HG02678 (cell line): Measurements from ENCODE around the gene SLC7A7.
"Not testable (repeated sequence)": the region's sequence is repeated elsewhere in the genome, so short reads cannot be mapped to it uniquely, and the experiment has no call there.

Experiments
- ATAC-seq: cut with Tn5 transposase; IDR thresholded peaks from one replicate; pipeline ENCODE4 v1.9.1; 2021; ENCODE audit warnings: mild to moderate bottlenecking, moderate library complexity; ENCODE audit not compliant: unreplicated experiment

SLC7A7 gene

GRCh38 chr14:22822016-22822570, 6.9 kb upstream of the SLC7A7 start:
- no peak for ATAC-seq

DNA sequence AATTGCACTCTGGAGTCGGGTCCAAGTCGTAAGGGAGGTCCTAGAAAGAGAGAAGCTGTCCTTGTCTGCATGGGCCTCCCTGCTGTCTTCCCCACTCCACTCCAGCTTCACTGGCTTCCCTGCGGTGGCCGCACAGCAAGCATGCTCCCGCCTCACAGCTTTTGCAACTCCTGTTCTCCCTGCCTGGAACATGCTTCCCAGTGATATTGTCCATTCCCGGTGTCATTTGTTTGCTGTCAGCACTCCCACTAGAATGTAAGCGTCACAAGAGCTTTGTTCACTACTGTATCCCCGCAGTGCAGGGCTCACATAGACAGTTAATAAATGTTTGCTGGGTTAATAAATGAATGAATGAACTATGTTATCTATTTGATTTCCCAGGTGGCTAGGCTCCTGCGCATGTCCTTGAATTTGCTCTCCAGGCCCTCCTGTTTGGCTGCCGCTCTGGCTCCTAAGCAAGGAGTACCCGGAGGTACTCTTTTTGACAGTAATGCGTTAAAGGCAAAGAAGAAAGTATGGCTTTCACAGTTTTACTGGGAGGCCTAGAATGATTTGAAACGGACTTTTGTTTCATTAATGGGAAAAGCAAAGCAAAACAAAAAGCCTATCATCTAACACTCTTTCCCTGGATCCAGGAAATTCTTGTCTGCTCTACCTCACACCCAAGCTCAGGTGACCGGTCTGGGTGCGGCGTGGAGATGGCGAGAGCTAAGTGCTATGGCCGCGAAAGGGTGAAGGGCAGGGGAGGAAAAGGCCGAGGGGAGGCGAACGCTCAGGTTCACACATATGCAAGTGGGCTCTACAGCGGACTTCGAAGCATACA, 6.2 kb upstream of the SLC7A7 start:
- ATAC-seq = no peak

- no peak for ATAC-seq
These were observed 5.5 kb upstream of the SLC7A7 start for GRCh38 chr14:22820731-22821130.

DNA sequence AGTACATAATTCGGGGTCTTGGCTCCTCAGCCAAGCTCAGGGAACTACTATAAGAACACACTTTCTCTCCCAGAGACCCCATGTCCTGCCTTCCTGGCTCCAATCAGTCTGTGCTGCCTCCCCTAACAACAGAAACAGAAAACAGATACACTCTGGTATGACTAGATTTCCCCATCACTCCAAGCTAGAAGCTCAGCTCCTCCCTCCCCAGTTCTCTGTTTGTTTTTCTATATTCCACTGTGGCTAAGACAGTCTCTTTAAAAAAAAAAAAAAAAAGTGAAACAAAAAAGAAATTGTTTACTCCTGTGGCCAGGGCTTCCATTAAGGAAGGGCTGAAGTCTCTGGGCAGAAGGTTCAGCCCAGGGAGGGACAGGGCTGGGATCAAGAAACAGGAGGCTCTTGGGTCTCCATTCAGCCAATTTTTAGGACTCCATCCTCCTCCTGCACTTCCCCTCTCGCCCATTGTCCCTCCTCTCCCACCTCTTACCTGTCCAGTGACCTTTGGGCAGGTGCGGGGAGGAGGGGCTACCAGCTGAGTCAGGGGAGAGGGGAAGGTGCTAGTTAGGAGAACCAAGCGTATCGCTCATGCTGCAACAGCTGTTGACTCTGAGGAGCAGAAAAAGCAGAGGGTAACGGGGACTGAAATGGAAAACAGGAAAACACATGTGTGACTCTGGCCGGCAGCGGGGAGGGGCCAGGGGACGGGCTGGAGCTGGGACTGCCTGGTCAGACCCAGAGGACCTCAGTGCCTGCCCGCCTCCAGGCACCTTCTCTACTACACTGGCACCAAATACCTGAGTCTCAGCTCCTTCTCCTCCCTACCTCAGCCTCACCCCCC, 4.1 kb upstream of the SLC7A7 start:
- ATAC-seq = no peak

- ATAC-seq = no peak
These were observed 862 bp downstream of the SLC7A7 start for GRCh38 chr14:22814373-22814772.

GRCh38 chr14:22813145-22813544, 2.1 kb downstream of the SLC7A7 start:
- ATAC-seq = no peak

GRCh38 chr14:22812744-22813143, 2.5 kb downstream of the SLC7A7 start:
- ATAC-seq = no peak

DNA sequence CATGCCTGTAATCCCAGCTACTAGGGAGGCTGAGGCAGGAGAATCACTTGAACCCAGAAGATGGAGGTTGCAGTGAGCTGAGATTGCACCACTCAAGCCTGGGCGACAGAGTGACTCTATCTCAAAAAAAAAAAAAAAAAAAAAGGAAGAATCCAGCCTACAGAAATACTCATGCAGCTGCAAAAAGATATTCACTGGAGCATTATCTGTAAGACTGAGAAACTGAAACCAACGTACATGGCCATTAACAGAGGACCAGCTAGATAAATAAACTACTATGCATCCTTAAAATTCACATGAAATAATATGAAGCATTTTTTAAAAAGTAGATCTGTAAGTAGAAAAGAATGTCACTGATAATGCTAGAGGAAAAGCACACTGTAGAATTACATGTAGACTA, 3.5 kb downstream of the SLC7A7 start:
- ATAC-seq = no peak

GRCh38 chr14:22808388-22809209, 6.6 kb downstream of the SLC7A7 start:
- no peak for ATAC-seq

GRCh38 chr14:22807432-22808087, 7.7 kb downstream of the SLC7A7 start:
- no peak for ATAC-seq

DNA sequence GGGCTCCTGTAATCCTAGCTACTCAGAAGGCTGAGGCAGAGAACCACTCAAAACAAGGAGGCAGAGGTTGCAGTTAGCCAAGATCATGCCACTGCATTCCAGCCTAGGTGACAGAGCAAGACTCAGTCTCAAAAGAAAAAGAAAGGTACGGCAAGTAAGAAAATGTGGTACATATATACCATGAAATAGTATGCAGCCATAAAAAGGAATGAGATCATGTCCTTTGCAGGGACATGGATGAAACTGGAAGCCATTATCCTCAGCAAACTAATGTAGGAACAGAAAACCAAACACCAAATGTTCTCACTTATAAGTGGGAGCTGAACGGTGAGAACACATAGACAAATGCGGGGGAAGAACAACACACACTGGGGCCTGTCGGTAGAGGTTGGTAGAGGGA, 10.0 kb downstream of the SLC7A7 start:
- ATAC-seq = not testable (repeated sequence)

DNA sequence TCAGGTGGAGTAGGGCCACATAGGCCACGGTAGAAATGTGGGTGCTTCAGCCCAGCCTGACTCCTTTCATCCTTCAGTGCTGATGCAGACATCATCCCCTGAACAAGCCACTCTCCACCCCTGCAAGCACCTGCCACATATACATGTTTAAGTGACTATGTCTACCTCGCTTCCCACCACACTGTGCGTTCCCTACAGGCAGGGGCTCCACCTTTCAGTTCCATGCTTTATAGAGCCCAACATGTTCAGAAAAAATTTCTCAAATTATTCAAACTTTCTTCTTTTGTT, 11.6 kb downstream of the SLC7A7 start:
- ATAC-seq = no peak

DNA sequence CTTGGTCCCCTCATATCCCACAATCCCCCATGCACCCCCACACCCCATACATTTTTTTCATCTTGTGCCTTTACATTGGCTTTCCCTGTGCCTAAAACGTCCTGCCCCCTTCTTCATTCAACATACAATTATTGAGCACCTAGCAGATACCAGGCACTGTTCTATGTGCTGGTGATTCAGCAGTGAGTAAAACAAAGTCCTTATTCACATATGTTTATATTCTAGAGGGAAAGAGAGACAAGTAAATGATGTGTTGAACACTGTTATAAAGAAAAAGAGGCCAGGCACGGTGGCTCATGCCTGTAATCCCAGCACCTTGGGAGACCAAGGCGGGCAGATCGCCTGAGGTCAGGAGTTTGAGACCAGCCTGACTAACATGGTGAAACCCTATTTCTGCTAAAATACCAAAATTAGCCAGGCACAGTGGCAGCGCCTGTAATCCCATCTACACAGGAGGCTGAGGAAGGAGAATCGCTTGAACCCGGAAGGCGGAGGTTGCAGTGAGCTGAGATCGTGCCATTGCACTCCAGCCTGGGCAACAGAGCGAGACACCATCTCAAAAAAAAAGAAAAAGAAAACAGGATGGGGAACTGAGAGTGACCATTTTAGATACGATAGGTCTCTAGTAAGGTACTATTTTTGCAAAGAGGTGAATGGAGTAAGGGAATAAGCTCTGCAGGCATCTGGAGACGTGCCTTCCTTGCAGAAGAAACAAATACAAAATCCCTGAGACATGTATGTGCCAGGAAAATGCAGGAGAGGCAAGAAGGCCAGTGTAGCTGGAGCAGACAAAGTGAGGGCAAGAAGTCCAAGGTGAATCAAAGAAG, 12.2 kb downstream of the SLC7A7 start:
- no peak for ATAC-seq

- ATAC-seq = no peak
These were observed 13.5 kb downstream of the SLC7A7 start for GRCh38 chr14:22801716-22802115.

- no peak for ATAC-seq
These were observed 14.9 kb downstream of the SLC7A7 start for GRCh38 chr14:22800346-22800745.

GRCh38 chr14:22798528-22798927, 16.7 kb downstream of the SLC7A7 start:
- ATAC-seq = no peak

GRCh38 chr14:22797017-22797917, 18.0 kb downstream of the SLC7A7 start:
- no peak for ATAC-seq

DNA sequence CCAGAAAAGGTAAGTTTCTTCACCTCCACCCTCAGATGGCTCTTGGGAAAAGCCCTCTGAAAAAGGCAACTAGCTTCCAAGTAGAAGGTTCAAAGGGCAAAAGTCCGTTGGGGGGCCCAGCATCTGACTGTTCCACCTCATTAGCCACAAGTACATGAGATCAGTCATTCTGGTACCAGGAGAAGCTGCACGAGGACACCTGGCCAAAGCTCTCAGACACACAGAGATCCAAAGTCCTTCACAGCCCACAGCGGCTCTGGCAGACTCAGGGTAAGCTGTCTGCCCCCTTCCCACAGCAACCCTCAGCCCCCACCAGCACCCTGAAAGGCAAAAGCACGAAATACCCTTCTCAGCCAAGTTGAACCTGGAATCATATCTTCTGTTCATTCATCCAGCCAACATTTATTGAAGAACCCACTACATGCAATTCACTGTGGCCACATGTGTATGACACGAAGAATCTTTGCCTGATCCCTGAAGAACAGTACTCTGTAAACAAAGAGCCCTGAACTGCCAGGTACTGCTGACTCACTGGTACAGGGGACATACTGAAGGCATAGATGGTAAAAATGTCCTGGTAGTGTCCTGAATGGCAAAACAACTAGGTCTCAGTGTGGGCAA, 19.0 kb downstream of the SLC7A7 start:
- ATAC-seq = peak; percentile 65
